Natural killer cell (primary cell): Measurements from ENCODE around the gene HLA-DQB2. TPM values are rescaled to one million over a fixed set of nuclear protein-coding genes. Genes with fewer than 3 reads are reported as not detected.
"Not testable (repeated sequence)": the region's sequence is repeated elsewhere in the genome, so short reads cannot be mapped to it uniquely, and the experiment has no call there.

ENCODE experiments used
- ATAC-seq, 3 donors: fragments of 150-1000 bp in 2 of 3; fragments of 200-7000 bp in 1 of 3; cut with Tn5 transposase; 1 replicate in 1 of 3; 2 replicates in 2 of 3; pipeline ENCODE4 v1.10.0; 2021; ENCODE audit warnings: mild to moderate bottlenecking in 2 of 3, moderate library complexity in 2 of 3
- DNase-seq, 2 donors: peaks; one replicate each; pipeline versions ENCODE4 v3.0.0 to v3.0.0-alpha.2; 2013 to 2021; ENCODE audit warnings: mixed read lengths in 1 of 2
- H3K27ac ChIP-seq: one replicate; pipeline ENCODE4 v1.5.1; 2013; ENCODE audit warnings: mild to moderate bottlenecking, low read length
- H3K27me3 ChIP-seq: one replicate; pipeline ENCODE4 v1.6.1; 2013; ENCODE audit warnings: low read length; ENCODE audit not compliant: control insufficient read depth, insufficient read depth
- H3K36me3 ChIP-seq: one replicate; pipeline ENCODE4 v1.6.1; 2013; ENCODE audit warnings: low read length; ENCODE audit not compliant: control insufficient read depth, insufficient read depth
- H3K4me1 ChIP-seq: one replicate; pipeline ENCODE4 v1.6.1; 2013; ENCODE audit warnings: low read length; ENCODE audit not compliant: control insufficient read depth, insufficient read depth
- H3K4me3 ChIP-seq: one replicate; pipeline ENCODE4 v1.5.1; 2013; ENCODE audit warnings: low read length
- H3K9me3 ChIP-seq: one replicate; pipeline ENCODE4 v1.6.1; 2013; ENCODE audit warnings: low read length; ENCODE audit not compliant: control insufficient read depth, insufficient read depth
- H3K27ac Mint-ChIP-seq, 2 donors: one replicate each; pipeline ENCODE4 v1.8.0; 2022; ENCODE audit warnings: mild to moderate bottlenecking in 2 of 2, mixed read lengths in 2 of 2, moderate library complexity in 1 of 2
- H3K27me3 Mint-ChIP-seq, 2 donors: one replicate each; pipeline ENCODE4 v1.8.0; 2022; ENCODE audit warnings: low read depth in 2 of 2, mixed read lengths in 2 of 2
- H3K36me3 Mint-ChIP-seq: one replicate; pipeline ENCODE4 v1.8.0; 2022; ENCODE audit warnings: mixed read lengths
- H3K4me1 Mint-ChIP-seq, 2 donors: one replicate each; pipeline ENCODE4 v1.8.0; 2022; ENCODE audit warnings: mixed read lengths in 2 of 2
- H3K4me3 Mint-ChIP-seq: one replicate; pipeline ENCODE4 v1.8.0; 2022; ENCODE audit warnings: mild to moderate bottlenecking, moderate library complexity, mixed read lengths
- H3K9me3 Mint-ChIP-seq, 2 donors: one replicate each; pipeline ENCODE4 v1.8.0; 2022; ENCODE audit warnings: mixed read lengths in 2 of 2
- CTCF ChIP-seq: fragments of 200-600 bp; IDR thresholded peaks from one replicate; pipeline ENCODE4 v1.8.0; 2022; ENCODE audit warnings: antibody characterized with exemption
- WGBS: methylation state at CpG from one replicate; pipeline ENCODE4 v1.1.7; 2013; ENCODE audit warnings: missing lambda C conversion rate; ENCODE audit not compliant: insufficient coverage; 5-methylcytosine and 5-hydroxymethylcytosine counted together
- intact Hi-C: fragments of 100-400 bp; cut with micrococcal nuclease; formaldehyde crosslinking; loops from one replicate; pipeline ENCODE4 v1.14.2; 2022
- total RNA-seq, 4 donors: library from RNA; stranded (reverse); fragments of 120-200 nt in 1 of 4; gene quantifications; one replicate each; pipeline versions ENCODE4 v1.2.3 to v1.2.4, GENCODE V29; 2013 to 2022

Gene HLA-DQB2
- total RNA-seq, 3 donors from 2014 or later (not counting 1 experiment from before 2014, with no cell fraction given) = 8.2 TPM; not detected in 2

- Mint-ChIP-seq H3K9me3 (no peaks in the 10 kb centered on the region), H3K27ac (no peak overlapping the region), H3K27me3 (peaks cover 16 to 26% of the 10 kb centered on the region in 2 donors), H3K4me3 (no peak overlapping the region), H3K36me3 (no peaks in the 10 kb centered on the region), H3K4me1 (no peaks in the 10 kb centered on the region)
- H3K9me3 ChIP-seq = no peaks in the 10 kb centered on the region
- DNase-seq (peak in 1 of 2 donors; percentile 12), ATAC-seq (no peak)
- TF ChIP-seq CTCF = no peak
- H3K36me3 ChIP-seq = no peaks in the 10 kb centered on the region
- H3K27me3 ChIP-seq = peaks cover under 1% of the 10 kb centered on the region
- WGBS = 58% methylated on average over 40 of the region's 40 CpGs
- H3K4me3 ChIP-seq = no peak overlapping the region
- H3K4me1 ChIP-seq = no peaks in the 10 kb centered on the region
- no peak overlapping the region for H3K27ac ChIP-seq
- intact Hi-C loops = no loop called here
Measured at GRCh38 chr6:32761548-32761947, 1.8 kb downstream of the HLA-DQB2 start.

- Histone ChIP-seq H3K4me1 (no peaks in the 10 kb centered on the region), H3K27me3 (no peaks in the 10 kb centered on the region), H3K4me3 (no peak overlapping the region), H3K9me3 (no peaks in the 10 kb centered on the region), H3K27ac (no peak overlapping the region), H3K36me3 (no peaks in the 10 kb centered on the region)
- Mint-ChIP-seq H3K27ac (no peak overlapping the region), H3K9me3 (no peaks in the 10 kb centered on the region), H3K27me3 (peaks cover 16 to 22% of the 10 kb centered on the region in 2 donors), H3K4me1 (no peaks in the 10 kb centered on the region), H3K4me3 (no peak overlapping the region), H3K36me3 (no peaks in the 10 kb centered on the region)
- DNase-seq (peak in 1 of 2 donors; percentile 47), ATAC-seq (peak in 1 of 3 donors; percentile 59)
- intact Hi-C loops = no loop called here
- 84% methylated on average over 16 of the region's 16 CpGs for WGBS
- TF ChIP-seq CTCF = no peak
Measured at GRCh38 chr6:32761072-32761471, 2.3 kb downstream of the HLA-DQB2 start.

GRCh38 chr6:32759669-32760068, 3.7 kb downstream of the HLA-DQB2 start:
- no peak overlapping the region for H3K27ac ChIP-seq
- H3K9me3 ChIP-seq = no peaks in the 10 kb centered on the region
- intact Hi-C loops = no loop called here
- Mint-ChIP-seq H3K4me3 (no peak overlapping the region), H3K27ac (no peak overlapping the region), H3K27me3 (peaks cover 18 to 22% of the 10 kb centered on the region in 2 donors), H3K36me3 (no peaks in the 10 kb centered on the region), H3K4me1 (no peaks in the 10 kb centered on the region), H3K9me3 (no peaks in the 10 kb centered on the region)
- peaks cover 3% of the 10 kb centered on the region for H3K27me3 ChIP-seq
- no peak overlapping the region for H3K4me3 ChIP-seq
- no peak for ATAC-seq
- 88% methylated on average over 1 of the region's 1 CpG for WGBS
- DNase-seq = no peak
- TF ChIP-seq CTCF = no peak
- H3K4me1 ChIP-seq = no peaks in the 10 kb centered on the region
- H3K36me3 ChIP-seq = no peaks in the 10 kb centered on the region

GRCh38 chr6:32752580-32752979, 10.8 kb downstream of the HLA-DQB2 start:
- DNase-seq (no peak), ATAC-seq (no peak)
- no peak for TF ChIP-seq CTCF
- no peak overlapping the region for H3K27ac Mint-ChIP-seq
- H3K9me3 ChIP-seq = no peaks in the 10 kb centered on the region
- H3K36me3 ChIP-seq = no peaks in the 10 kb centered on the region
- no peaks in the 10 kb centered on the region for H3K4me1 ChIP-seq
- H3K9me3 Mint-ChIP-seq = no peaks in the 10 kb centered on the region
- intact Hi-C loops = no loop called here
- no peak overlapping the region for H3K4me3 Mint-ChIP-seq
- no peak overlapping the region for H3K4me3 ChIP-seq
- peaks cover 30 to 50% of the 10 kb centered on the region in 2 donors for H3K27me3 Mint-ChIP-seq
- peaks cover 5% of the 10 kb centered on the region for H3K27me3 ChIP-seq
- H3K36me3 Mint-ChIP-seq = no peaks in the 10 kb centered on the region
- H3K4me1 Mint-ChIP-seq = no peaks in the 10 kb centered on the region
- H3K27ac ChIP-seq = no peak overlapping the region
- WGBS = 83% methylated on average over 8 of the region's 8 CpGs

- H3K36me3 Mint-ChIP-seq, H3K4me1 Mint-ChIP-seq, H3K4me3 ChIP-seq: not testable (repeated sequence)
Measured at GRCh38 chr6:32745649-32746048, 17.7 kb downstream of the HLA-DQB2 start.

More at GRCh38 chr6:32745649-32746048, 17.7 kb downstream of the HLA-DQB2 start:
- peak in 1 of 2 donors; percentile 10 for DNase-seq
- H3K27me3 ChIP-seq, H3K9me3 ChIP-seq, H3K27ac Mint-ChIP-seq, H3K27ac ChIP-seq, H3K36me3 ChIP-seq, H3K4me1 ChIP-seq, H3K9me3 Mint-ChIP-seq, H3K4me3 Mint-ChIP-seq, intact Hi-C loops: not testable (repeated sequence)
- H3K27me3 Mint-ChIP-seq = peaks cover 18 to 41% of the 10 kb centered on the region in 2 donors
- ATAC-seq = peak in 1 of 3 donors; percentile 35
- whole genome bisulfite sequencing = 13% methylated on average over 1 of the region's 1 CpG
